GM23248 (cell line): ENCODE data around the gene ZNF22.

Experiments
- EZH2 ChIP-seq: fragments of 200-600 bp; sonication (generic); IDR thresholded peaks from 2 replicates; pipeline ENCODE4 v1.6.1; 2018; ENCODE audit warnings: antibody characterized with exemption, mild to moderate bottlenecking; ENCODE audit not compliant: insufficient read depth, poor library complexity, severe bottlenecking
- EZH2phosphoT487 ChIP-seq: fragments of 200-600 bp; sonication (generic); IDR thresholded peaks from 2 replicates; pipeline ENCODE4 v1.6.1; 2018; ENCODE audit warnings: antibody characterized with exemption, moderate library complexity, mild to moderate bottlenecking, low read depth; ENCODE audit not compliant: insufficient read depth

- no peak for TF ChIP-seq EZH2
- TF ChIP-seq EZH2phosphoT487 = no peak
Observed at GRCh38 chr10:45001381-45002148, 842 bp downstream of the ZNF22 start.
